ENCODE data around the gene CMBL.
"Not testable (repeated sequence)": the region's sequence is repeated elsewhere in the genome, so short reads cannot be mapped to it uniquely, and the experiment has no call there.

The CMBL gene

GRCh38 chr5:10333154-10334006 lies 25.7 kb upstream of the CMBL start:
- DNase-seq (ENCODE audit: low spot score): no peak

- no peak for DNase-seq (ENCODE audit: low spot score)
These were observed 24.6 kb upstream of the CMBL start for GRCh38 chr5:10332301-10332700.

GRCh38 chr5:10331341-10331796 lies 23.7 kb upstream of the CMBL start:
- no peak for DNase-seq (ENCODE audit: low spot score)

GRCh38 chr5:10330511-10331230 lies 23.0 kb upstream of the CMBL start:
- DNase-seq (ENCODE audit: low spot score): no peak

GRCh38 chr5:10329820-10330481 lies 22.2 kb upstream of the CMBL start:
- no peak for DNase-seq (ENCODE audit: low spot score)

GRCh38 chr5:10329446-10329819 lies 21.7 kb upstream of the CMBL start:
- no peak for DNase-seq (ENCODE audit: low spot score)

GRCh38 chr5:10328323-10328722 lies 20.6 kb upstream of the CMBL start:
- DNase-seq (ENCODE audit: low spot score): no peak

GRCh38 chr5:10324518-10325370 lies 17.0 kb upstream of the CMBL start:
- no peak for DNase-seq (ENCODE audit: low spot score)

- no peak for DNase-seq (ENCODE audit: low spot score)
These were observed 16.1 kb upstream of the CMBL start for GRCh38 chr5:10323588-10324488.

- no peak for DNase-seq (ENCODE audit: low spot score)
These were observed 14.2 kb upstream of the CMBL start for GRCh38 chr5:10321882-10322281.

- no peak for DNase-seq (ENCODE audit: low spot score)
These were observed 13.1 kb upstream of the CMBL start for GRCh38 chr5:10320793-10321192.

- DNase-seq (ENCODE audit: low spot score): no peak
These were observed 11.6 kb upstream of the CMBL start for GRCh38 chr5:10319202-10319851.

GRCh38 chr5:10317825-10318682 lies 10.4 kb upstream of the CMBL start:
- DNase-seq (ENCODE audit: low spot score): no peak

GRCh38 chr5:10315824-10316509 lies 8.3 kb upstream of the CMBL start:
- DNase-seq (ENCODE audit: low spot score): no peak

- DNase-seq (ENCODE audit: low spot score): no peak
These were observed 7.5 kb upstream of the CMBL start for GRCh38 chr5:10315201-10315600.

GRCh38 chr5:10311595-10312425 lies 4.1 kb upstream of the CMBL start:
- no peak for DNase-seq (ENCODE audit: low spot score)

GRCh38 chr5:10310835-10311570 lies 3.3 kb upstream of the CMBL start:
- not testable (repeated sequence) for DNase-seq (ENCODE audit: low spot score)

All from CD4-positive, alpha-beta T cell treated with Interleukin-15 for 4 hours (primary cell).